ENCODE results near the gene GCFC2. TPM values are rescaled to one million over a fixed set of nuclear protein-coding genes. Genes with fewer than 3 reads are reported as not detected.

The GCFC2 gene
- total RNA-seq, 1 donor from 2014 or later: 32.6 TPM

- no peak for DNase-seq
Observed at GRCh38 chr2:75622929-75623328, 87.8 kb downstream of the GCFC2 start.

- DNase-seq: no peak
Observed at GRCh38 chr2:75622500-75622899, 88.2 kb downstream of the GCFC2 start.

- no peak for DNase-seq
Observed at GRCh38 chr2:75621228-75621627, 89.5 kb downstream of the GCFC2 start.

DNA sequence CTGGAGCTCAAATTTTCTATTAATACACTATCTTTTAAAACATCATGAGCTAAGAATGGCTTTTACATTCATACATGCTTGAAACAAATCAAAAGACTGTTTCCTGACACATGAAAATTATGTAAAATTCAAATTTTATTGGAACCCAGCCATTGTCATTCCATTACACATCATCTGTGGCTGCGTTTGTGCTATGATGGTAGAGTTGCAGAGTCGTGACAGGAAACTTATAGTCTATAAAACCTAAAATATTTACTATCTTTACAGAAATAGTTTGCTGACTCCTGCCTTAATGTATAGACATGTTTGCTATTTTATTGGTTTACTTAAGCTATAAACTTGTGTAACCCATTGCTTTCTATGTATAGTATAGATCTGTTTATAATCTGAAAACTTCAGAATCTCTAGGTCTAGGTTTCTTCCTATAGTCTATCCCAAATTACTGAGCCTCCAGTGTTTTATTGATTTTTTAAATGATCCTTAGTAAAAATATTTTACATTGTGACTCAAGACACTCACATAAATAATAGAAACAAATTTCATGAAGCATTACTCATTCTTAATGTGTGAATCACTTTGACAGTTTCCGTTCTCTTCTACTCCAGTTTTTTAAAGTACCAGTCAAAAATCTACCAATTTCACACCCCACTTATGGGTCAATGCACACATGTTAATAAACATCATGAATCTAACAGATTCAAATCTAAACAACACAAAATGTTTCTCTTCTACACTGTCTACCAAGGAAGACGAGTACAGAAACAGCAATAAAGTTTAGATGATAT is 90.6 kb downstream of the GCFC2 start:
- DNase-seq: no peak

DNA sequence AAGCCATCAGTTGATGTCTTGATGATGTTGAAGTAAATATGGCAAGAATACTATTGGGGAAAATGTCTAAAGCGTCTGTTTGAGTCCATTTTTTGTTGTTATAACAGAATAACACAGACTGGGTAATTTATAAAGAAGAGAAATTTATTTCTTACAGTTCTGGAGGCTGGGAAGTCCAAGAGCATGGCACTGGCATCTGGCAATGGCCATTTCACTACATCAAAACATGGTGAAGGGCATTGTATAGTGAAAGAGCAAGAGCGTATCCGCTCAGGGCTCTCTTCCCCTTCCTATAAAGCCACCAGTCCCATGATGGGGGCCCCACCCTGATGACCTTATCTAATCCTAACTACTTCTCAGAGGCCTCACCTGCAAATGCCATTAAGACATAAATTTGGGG is 93.8 kb downstream of the GCFC2 start:
- DNase-seq: no peak

DNA sequence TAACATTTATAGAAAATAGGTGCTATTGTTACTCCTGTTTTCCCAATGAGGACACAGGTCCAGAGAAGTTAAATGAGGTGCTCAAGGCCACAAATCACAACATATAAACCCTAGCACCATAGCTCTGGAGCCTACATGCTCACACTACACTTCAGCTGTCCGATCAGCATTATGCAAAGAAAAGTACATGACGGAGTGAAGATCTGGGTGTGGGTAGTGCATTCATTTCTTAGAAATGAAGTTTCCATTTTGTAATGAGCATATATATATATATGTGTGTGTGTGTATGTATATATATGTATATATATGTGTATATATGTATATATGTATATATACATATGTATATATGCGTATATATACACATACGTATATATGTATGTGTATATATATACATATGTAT is 94.3 kb downstream of the GCFC2 start:
- no peak for DNase-seq

DNA sequence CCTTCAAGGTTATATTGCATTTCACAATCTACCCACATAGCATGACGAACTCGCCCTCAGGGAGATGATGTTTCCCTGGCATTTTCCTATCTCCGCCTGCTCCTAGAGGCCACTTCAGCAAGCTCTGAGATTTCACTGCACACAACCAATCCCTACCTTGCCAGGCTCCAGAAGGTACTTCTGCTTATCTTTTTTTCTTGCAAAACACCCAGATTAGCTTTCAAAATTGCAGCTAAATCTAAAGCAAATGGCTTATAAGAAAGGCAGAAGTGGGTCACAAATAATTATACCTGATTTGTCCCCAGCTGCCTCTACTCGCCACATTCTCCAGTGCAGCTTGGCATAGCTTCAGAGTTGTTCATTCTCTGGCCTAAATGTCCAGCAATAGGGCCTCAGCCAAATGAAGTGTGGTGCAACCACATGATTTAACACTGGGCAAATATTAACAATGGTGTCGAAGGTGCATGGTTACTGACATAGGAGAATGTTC is 96.5 kb downstream of the GCFC2 start:
- no peak for DNase-seq

GRCh38 chr2:75612862-75613243 is 97.9 kb downstream of the GCFC2 start:
- no peak for DNase-seq

Small RNA genes within 50 kb of the gene (small RNA-seq; reads per million reads assigned to genes)
- gene RF00012: 0.12 reads per million

Other genes starting within 250 kb of the GCFC2 start
- gene EVA1A, start 150.0 kb downstream of the GCFC2 start, total RNA-seq: 1.1 TPM
- gene MRPL19, start 64.1 kb downstream of the GCFC2 start, total RNA-seq: 50.7 TPM